GM19025 (cell line): ENCODE measurements around the gene IARS1.

Source experiments
- ATAC-seq: cut with Tn5 transposase; IDR thresholded peaks from one replicate; pipeline ENCODE4 v1.9.1; 2021; ENCODE audit warnings: mild to moderate bottlenecking, low read depth, moderate library complexity; ENCODE audit not compliant: unreplicated experiment

Gene IARS1

GRCh38 chr9:92297611-92298010, 4.1 kb upstream of the IARS1 start:
- ATAC-seq = no peak

- no peak for ATAC-seq
Measured at GRCh38 chr9:92295827-92296258, 2.3 kb upstream of the IARS1 start.

GRCh38 chr9:92295240-92295790, 1.8 kb upstream of the IARS1 start:
- ATAC-seq = no peak

- ATAC-seq = no peak
Measured at GRCh38 chr9:92294297-92294676, 790 bp upstream of the IARS1 start.

GRCh38 chr9:92293075-92293354, 482 bp downstream of the IARS1 start:
- ATAC-seq = no peak

- no peak for ATAC-seq
Measured at GRCh38 chr9:92292338-92293074, 991 bp downstream of the IARS1 start.

GRCh38 chr9:92291577-92291976, 1.9 kb downstream of the IARS1 start:
- no peak for ATAC-seq

- ATAC-seq = no peak
Measured at GRCh38 chr9:92290785-92291429, 2.6 kb downstream of the IARS1 start.

GRCh38 chr9:92289708-92290390, 3.6 kb downstream of the IARS1 start:
- ATAC-seq = no peak

GRCh38 chr9:92279302-92279701, 14.2 kb downstream of the IARS1 start:
- no peak for ATAC-seq

GRCh38 chr9:92278110-92278509, 15.4 kb downstream of the IARS1 start:
- ATAC-seq = no peak

- no peak for ATAC-seq
Measured at GRCh38 chr9:92276331-92277032, 17.0 kb downstream of the IARS1 start.

- no peak for ATAC-seq
Measured at GRCh38 chr9:92275541-92275940, 18.0 kb downstream of the IARS1 start.

GRCh38 chr9:92270511-92270910, 23.0 kb downstream of the IARS1 start:
- no peak for ATAC-seq

- no peak for ATAC-seq
Measured at GRCh38 chr9:92266486-92266885, 27.0 kb downstream of the IARS1 start.

GRCh38 chr9:92265154-92265553, 28.3 kb downstream of the IARS1 start:
- no peak for ATAC-seq

- no peak for ATAC-seq
Measured at GRCh38 chr9:92263131-92263530, 30.4 kb downstream of the IARS1 start.

GRCh38 chr9:92257327-92257726, 36.2 kb downstream of the IARS1 start:
- ATAC-seq = no peak

- no peak for ATAC-seq
Measured at GRCh38 chr9:92254381-92255337, 38.8 kb downstream of the IARS1 start.

- no peak for ATAC-seq
Measured at GRCh38 chr9:92253656-92254055, 39.8 kb downstream of the IARS1 start.
